Endothelial cell (in vitro differentiated cells): ENCODE measurements around the gene GNG5. TPM values are rescaled to one million over a fixed set of nuclear protein-coding genes. Genes with fewer than 3 reads are reported as not detected.

ENCODE experiments used
- DNase-seq: peaks from one replicate; pipeline ENCODE4 v3.0.0; 2021; ENCODE audit warnings: low spot score
- H3K27ac Mint-ChIP-seq: one replicate; pipeline ENCODE4 v1.8.0; 2021; ENCODE audit warnings: mixed read lengths, inconsistent platforms; ENCODE audit not compliant: unreplicated experiment
- H3K27me3 Mint-ChIP-seq: one replicate; pipeline ENCODE4 v1.8.0; 2021; ENCODE audit warnings: mild to moderate bottlenecking, moderate library complexity, mixed read lengths, inconsistent platforms; ENCODE audit not compliant: unreplicated experiment
- H3K36me3 Mint-ChIP-seq: one replicate; pipeline ENCODE4 v1.8.0; 2021; ENCODE audit warnings: mild to moderate bottlenecking, low read depth, mixed read lengths, inconsistent platforms; ENCODE audit not compliant: unreplicated experiment
- H3K4me1 Mint-ChIP-seq: one replicate; pipeline ENCODE4 v1.8.0; 2021; ENCODE audit warnings: mild to moderate bottlenecking, mixed read lengths, inconsistent platforms; ENCODE audit not compliant: unreplicated experiment
- H3K4me3 Mint-ChIP-seq: one replicate; pipeline ENCODE4 v1.8.0; 2021; ENCODE audit warnings: mild to moderate bottlenecking, mixed read lengths, inconsistent platforms; ENCODE audit not compliant: unreplicated experiment
- H3K9me3 Mint-ChIP-seq: one replicate; pipeline ENCODE4 v1.8.0; 2021; ENCODE audit warnings: mixed read lengths, inconsistent platforms; ENCODE audit not compliant: unreplicated experiment
- total RNA-seq: library from RNA; stranded (reverse); fragmentation: NEBNext Ultra II Directional; extraction: Animal tissue kit (Norgen Biotek cat#: 25700); gene quantifications from one replicate; pipeline ENCODE4 v1.2.1, GENCODE V29; 2021; ENCODE audit not compliant: unreplicated experiment
- TF ChIP-seq, protein P1 (sequence below): fragments of 200-600 bp; sonication (generic); IDR thresholded peaks from one replicate; pipeline ENCODE4 v1.5.0; 2021; ENCODE audit warnings: antibody characterized with exemption; ENCODE audit not compliant: unreplicated experiment

GNG5 gene
- total RNA-seq, 1 donor from 2014 or later: 144 TPM

DNA sequence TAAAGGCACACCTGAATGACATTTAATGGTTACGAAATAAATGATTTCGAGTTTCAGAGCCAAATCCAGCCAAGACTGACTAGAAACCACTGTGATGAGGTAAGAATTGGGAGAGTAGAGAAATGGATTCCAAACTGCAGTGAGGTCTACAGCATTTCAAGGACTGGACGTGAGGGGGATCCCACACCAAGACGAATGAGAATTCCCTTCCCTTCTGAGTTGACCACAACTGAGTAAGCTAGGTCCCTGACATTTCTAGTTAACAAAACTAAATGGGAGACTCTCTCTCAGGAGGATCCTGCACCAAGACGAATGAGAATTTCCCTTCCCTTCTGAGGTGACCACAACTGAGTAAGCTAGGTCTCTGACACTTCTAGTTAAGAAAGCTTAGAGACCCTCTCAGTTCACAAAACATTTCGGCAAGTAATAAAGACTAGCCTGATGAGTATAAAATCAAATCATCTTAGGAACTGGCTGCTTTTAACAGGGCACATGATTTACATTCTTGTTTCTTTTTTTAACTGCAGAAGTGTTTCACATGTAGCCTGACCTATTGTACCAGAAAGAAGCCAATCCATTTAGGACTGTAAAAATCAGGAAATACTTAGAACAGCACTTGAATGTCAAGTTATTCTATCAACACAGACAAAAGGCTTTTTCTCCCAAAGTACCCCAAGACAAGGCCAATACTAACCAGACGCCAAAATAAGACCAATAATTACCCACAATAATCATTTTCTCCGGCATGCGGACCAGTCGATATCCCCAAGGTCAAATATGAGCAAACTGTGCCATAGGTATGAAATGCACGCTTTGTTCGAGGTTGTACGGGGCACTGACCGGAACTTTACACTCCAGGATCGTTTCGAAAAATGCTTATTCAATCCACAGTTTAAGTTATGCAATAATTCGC, 1.5 kb downstream of the GNG5 start:
- Mint-ChIP-seq H3K27ac (peak overlapping the region; percentile 100), H3K4me3 (peak overlapping the region; percentile 100), H3K36me3 (peaks cover 10% of the 10 kb centered on the region), H3K27me3 (peaks cover 10% of the 10 kb centered on the region), H3K9me3 (peaks cover 5% of the 10 kb centered on the region), H3K4me1 (peaks cover 27% of the 10 kb centered on the region)
- TF ChIP-seq, protein P1, sequence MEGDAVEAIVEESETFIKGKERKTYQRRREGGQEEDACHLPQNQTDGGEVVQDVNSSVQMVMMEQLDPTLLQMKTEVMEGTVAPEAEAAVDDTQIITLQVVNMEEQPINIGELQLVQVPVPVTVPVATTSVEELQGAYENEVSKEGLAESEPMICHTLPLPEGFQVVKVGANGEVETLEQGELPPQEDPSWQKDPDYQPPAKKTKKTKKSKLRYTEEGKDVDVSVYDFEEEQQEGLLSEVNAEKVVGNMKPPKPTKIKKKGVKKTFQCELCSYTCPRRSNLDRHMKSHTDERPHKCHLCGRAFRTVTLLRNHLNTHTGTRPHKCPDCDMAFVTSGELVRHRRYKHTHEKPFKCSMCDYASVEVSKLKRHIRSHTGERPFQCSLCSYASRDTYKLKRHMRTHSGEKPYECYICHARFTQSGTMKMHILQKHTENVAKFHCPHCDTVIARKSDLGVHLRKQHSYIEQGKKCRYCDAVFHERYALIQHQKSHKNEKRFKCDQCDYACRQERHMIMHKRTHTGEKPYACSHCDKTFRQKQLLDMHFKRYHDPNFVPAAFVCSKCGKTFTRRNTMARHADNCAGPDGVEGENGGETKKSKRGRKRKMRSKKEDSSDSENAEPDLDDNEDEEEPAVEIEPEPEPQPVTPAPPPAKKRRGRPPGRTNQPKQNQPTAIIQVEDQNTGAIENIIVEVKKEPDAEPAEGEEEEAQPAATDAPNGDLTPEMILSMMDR: no peak
- DNase-seq: no peak

DNA sequence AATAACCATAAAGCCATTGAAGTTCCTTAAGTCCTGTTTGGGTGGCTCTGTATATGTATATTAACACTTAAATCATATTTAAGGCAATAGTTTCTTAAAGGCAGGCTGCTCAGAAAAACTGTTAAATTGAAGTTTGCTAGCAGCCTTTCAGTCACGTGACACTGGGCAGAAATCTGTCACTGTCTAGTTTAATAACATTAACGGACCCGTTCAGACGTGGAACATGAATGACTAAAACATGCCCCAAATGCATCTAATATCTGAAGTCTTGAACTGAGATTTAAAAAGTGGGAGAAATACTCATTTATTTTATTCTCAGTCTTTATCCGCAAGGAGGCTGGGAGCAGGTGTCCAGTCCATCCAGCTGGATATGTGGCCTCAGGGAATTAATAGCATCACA, 3.5 kb downstream of the GNG5 start:
- no peak for DNase-seq
- no peak overlapping the region for H3K27ac Mint-ChIP-seq
- H3K4me1 Mint-ChIP-seq: peaks cover 27% of the 10 kb centered on the region
- H3K27me3 Mint-ChIP-seq: peaks cover 10% of the 10 kb centered on the region
- TF ChIP-seq, protein P1: no peak
- H3K36me3 Mint-ChIP-seq: peaks cover 10% of the 10 kb centered on the region
- no peak overlapping the region for H3K4me3 Mint-ChIP-seq
- peaks cover 5% of the 10 kb centered on the region for H3K9me3 Mint-ChIP-seq

GRCh38 chr1:84497631-84498275, 8.6 kb downstream of the GNG5 start:
- Mint-ChIP-seq H3K27me3 (no peaks in the 10 kb centered on the region), H3K4me1 (peaks cover 2% of the 10 kb centered on the region), H3K4me3 (no peak overlapping the region), H3K9me3 (no peaks in the 10 kb centered on the region), H3K36me3 (peaks cover 8% of the 10 kb centered on the region), H3K27ac (no peak overlapping the region)
- DNase-seq: no peak
- TF ChIP-seq, protein P1: no peak

GRCh38 chr1:84496498-84496897, 9.9 kb downstream of the GNG5 start:
- no peaks in the 10 kb centered on the region for H3K27me3 Mint-ChIP-seq
- H3K4me1 Mint-ChIP-seq: peaks cover 2% of the 10 kb centered on the region
- H3K4me3 Mint-ChIP-seq: no peak overlapping the region
- TF ChIP-seq, protein P1: no peak
- no peak for DNase-seq
- peaks cover 8% of the 10 kb centered on the region for H3K36me3 Mint-ChIP-seq
- no peak overlapping the region for H3K27ac Mint-ChIP-seq
- no peaks in the 10 kb centered on the region for H3K9me3 Mint-ChIP-seq

DNA sequence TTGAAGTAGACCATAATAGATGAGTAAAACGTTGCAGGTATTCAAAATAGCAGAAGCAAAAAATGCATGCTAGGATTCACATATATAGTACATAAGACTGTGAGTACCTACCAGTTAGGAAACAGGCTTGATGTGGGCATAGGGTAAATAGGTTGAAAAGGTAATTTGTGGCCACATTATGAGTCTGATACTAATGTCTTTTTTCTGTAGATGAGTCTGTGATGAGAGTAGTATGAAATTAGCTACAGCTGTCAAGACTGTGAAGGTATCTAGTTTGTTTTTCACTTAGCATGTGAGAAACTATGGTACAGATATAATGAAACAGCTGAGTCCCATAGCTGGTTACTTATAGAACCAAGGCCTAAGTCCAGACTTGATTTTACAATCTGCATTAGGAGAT, 12.6 kb downstream of the GNG5 start:
- peaks cover 12% of the 10 kb centered on the region for H3K36me3 Mint-ChIP-seq
- H3K4me3 Mint-ChIP-seq: no peak overlapping the region
- H3K27me3 Mint-ChIP-seq: peaks cover 4% of the 10 kb centered on the region

More for the DNA sequence above, 12.6 kb downstream of the GNG5 start:
- Mint-ChIP-seq H3K9me3 (no peaks in the 10 kb centered on the region), H3K4me1 (no peaks in the 10 kb centered on the region), H3K27ac (no peak overlapping the region)
- TF ChIP-seq, protein P1: no peak
- no peak for DNase-seq
